Measurements from ENCODE around the gene SH3BP5. TPM values are rescaled to one million over a fixed set of nuclear protein-coding genes. Genes with fewer than 3 reads are reported as not detected.

Gene SH3BP5
- total RNA-seq, 1 experiment from 2014 or later, result 5.2 TPM

DNA sequence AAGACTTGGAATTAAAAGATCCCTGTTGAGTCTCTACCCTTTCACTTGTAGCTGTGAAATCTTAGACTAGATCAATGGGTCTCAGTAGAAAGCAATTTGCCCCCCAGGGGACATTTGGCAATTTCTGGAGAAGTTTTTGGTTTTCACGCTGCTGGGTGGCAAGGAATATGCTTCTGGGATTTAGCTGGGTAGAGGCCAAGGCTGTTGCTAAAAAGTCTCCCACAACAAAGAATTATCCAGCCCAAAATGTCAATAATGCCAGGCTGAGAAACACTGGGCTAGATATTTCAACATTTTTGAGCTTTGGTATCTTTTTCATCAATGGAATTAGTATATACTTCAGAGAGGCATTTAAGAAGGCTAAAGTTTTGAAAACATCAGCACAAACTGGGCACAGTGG lies 117.6 kb downstream of the SH3BP5 start:
- DNase-seq (ENCODE audit: extremely low read depth, low read depth), result no peak

DNA sequence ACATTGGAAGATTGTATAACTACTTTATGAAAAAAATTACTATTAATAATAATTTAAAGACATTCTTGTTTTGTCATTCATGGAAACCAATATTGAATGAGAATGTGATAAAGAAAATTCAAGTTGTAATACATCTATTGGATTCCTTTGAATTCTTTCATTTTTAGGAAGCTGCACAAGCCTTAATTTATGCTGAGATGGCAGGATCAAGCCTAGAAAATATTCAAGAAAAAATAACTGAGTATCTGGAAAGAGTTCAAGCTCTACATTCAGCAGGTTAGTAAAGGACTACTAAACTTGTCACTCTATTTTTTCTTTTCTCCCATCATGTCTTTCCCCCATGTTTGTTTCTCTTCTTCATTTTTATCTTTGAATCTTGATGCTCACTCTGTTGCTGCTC lies 120.4 kb downstream of the SH3BP5 start:
- DNase-seq (ENCODE audit: extremely low read depth, low read depth), result no peak

DNA sequence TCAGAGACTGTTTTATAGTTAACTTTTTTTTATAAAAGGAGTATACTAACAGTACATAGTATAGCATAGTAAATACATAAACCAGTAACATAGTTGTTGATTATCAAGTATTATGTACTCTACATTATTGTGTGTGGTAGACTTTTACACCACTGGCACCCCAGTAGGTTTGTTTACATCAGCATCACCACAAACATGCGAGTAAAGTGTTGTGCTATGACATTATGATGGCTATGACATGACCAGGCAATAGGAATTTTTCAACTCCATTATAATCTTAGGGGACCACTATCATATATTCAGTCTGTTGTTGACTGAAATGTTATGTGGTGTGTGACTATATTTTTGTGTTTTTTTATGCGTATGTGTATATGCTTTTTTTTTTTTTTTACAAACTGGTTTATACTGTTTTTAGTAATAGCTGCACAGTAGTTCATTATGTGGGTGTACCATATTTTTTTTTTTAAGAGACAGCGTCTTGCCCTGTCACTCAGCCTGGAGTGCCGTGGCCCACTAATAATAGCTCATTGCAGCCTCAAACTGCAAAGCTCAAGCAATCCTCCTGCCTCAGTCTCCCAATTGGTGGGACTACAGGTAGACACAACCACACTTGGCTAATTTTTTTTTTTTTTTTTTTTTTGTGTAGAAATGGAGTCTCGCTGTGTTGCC lies 124.4 kb downstream of the SH3BP5 start:
- DNase-seq (ENCODE audit: extremely low read depth, low read depth), result no peak

GRCh38 chr3:15206662-15207576 lies 125.5 kb downstream of the SH3BP5 start:
- peak; percentile 25 for DNase-seq (ENCODE audit: extremely low read depth, low read depth)

DNA sequence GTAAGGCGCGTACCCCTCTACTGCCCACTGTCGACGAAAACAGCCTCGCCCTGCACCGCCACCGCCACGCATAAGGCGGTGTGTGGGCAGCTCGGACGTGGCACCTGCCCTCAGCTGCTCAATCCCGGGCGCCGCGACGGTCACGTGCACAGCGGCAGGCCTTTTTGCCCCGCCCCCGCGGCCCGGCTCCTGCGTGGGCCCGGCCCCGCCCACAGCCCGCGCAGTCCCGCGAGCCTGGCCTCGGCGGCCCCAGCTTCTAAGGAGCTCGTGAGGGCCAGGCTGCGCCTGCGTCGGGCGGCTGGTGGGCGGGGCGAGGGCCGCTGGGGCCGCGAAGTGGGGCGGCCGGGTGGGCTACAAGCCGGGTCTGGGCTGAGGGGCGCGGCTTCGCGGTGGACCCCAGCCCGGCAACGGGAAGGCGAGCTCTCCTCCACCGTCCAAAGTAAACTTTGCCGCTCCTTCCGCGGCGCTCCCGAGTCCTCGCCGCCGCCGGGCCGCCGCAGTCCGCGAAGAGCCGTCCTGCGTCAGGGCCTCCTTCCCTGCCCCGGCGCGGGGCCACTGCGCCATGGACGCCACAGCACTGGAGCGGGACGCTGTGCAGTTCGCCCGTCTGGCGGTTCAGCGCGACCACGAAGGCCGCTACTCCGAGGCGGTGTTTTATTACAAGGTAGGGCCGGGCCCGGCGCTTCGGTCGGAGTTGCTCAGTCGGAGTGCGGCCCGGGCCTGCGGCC lies 126.3 kb downstream of the SH3BP5 start, which contains the start of gene CAPN7:
Gene CAPN7, plus strand, starts transcription at position 313 of the 728 bp plus-strand sequence. Its CDS starts 250 bp downstream, at position 563.
- peak; percentile 86 for DNase-seq (ENCODE audit: extremely low read depth, low read depth)

GRCh38 chr3:15205482-15205933 lies 126.9 kb downstream of the SH3BP5 start:
- no peak for DNase-seq (ENCODE audit: extremely low read depth, low read depth)

Small RNA genes lying within 50 kb of the gene (small RNA-seq; reads per million reads assigned to genes)
- gene HMGN2P7, result 0 reads per million in 2 experiments
- 0 reads per million in 2 experiments for gene RNU6-454P

Other genes with a start within 250 kb of the SH3BP5 start
- gene RBSN, start 233.4 kb downstream of the SH3BP5 start, total RNA-seq (2014; rRNA removed; shearing (Covaris generic)), result 15.2 and 20.7 TPM in 2 replicates
- gene CAPN7, start 126.3 kb downstream of the SH3BP5 start, total RNA-seq (2014; rRNA removed; shearing (Covaris generic)), result 25.1 and 30.3 TPM in 2 replicates
- 25.9 and 34.7 TPM in 2 replicates for gene METTL6, start 95.0 kb upstream of the SH3BP5 start, total RNA-seq (2014; rRNA removed; shearing (Covaris generic))
- 24.1 and 24.8 TPM in 2 replicates for gene EAF1, start 95.0 kb upstream of the SH3BP5 start, total RNA-seq (2014; rRNA removed; shearing (Covaris generic))
- gene COLQ, start 189.1 kb upstream of the SH3BP5 start, total RNA-seq (2014; rRNA removed; shearing (Covaris generic)), result not detected in 2 replicates